Measurements from ENCODE around the gene SAE1. TPM values are rescaled to one million over a fixed set of nuclear protein-coding genes. Genes with fewer than 3 reads are reported as not detected.
A peak's percentile ranks its signal among the peaks of the same experiment; 100 is the strongest.

The SAE1 gene
- polyA plus RNA-seq, 2 of the 4 experiments (the other 2 are of a cell fraction), result 206 to 249 TPM

- Histone ChIP-seq H3K4me1 (peaks cover 15% of the 10 kb centered on the region), H3K9me3 (no peaks in the 10 kb centered on the region), H3K4me3 (no peak overlapping the region), H3K4me2 (no peak overlapping the region), H3K27ac (0 out of 6 replicates have a peak overlapping the region, but pooled peaks of 1 of the 2 experiments have one; percentile 3)
- TF ChIP-seq SMC3 (IDR thresholded peaks at IDR 0.05) (no peak), HEYL (CRISPR knock-in tag; IDR thresholded peaks at IDR 0.05) (no peak), EHMT2 (IDR thresholded peaks at IDR 0.05; ENCODE audit: low read depth) (no peak), RARB (CRISPR knock-in tag; IDR thresholded peaks at IDR 0.05) (no peak)
- CTCF ChIA-PET, result interaction anchor here (0.5 to 26.9 kb wide), 3 partner anchors 58 to 92 kb away, joined by 4 to 364 read pairs (median 76); no protein-coding TSS in a partner anchor
- DNase-seq (ENCODE audit: low read depth in 1 of 2, low spot score in 1 of 2) (no peak), ATAC-seq (no peak), FAIRE-seq (no peak)
- POLR2A ChIA-PET, result no interaction called here
- 90% methylated on average over 2 of the region's 2 CpGs for WGBS (ENCODE audit: missing lambda C conversion rate)
Measured at GRCh38 chr19:47153266-47153665, 22.6 kb downstream of the SAE1 start.

DNA sequence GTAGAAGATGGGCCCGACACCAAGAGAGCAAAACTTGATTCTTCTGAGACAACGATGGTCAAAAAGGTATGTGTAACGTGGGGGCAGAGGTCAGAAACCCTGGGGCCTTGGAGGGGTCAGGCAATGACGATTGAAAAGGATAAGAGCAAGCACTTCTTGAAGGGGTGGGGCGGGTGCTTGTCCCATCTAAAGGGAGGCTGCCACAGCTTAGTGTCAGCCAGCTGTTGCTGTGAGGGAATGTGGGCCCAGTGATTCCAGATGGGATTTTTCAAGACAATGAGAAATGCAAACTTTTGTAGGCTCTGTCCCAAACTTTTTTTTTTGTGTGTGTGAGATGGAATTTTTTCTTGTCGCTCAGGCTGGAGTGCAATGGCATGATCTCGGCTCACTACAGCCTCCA is 24.5 kb downstream of the SAE1 start:
- Histone ChIP-seq H3K9me3 (no peaks in the 10 kb centered on the region), H3K4me2 (no peak overlapping the region), H3K4me3 (no peak overlapping the region), H3K4me1 (peaks cover 29% of the 10 kb centered on the region), H3K27ac (no peak overlapping the region)
- CTCF ChIA-PET, result interaction anchor here (1.0 to 26.9 kb wide), 9 partner anchors 9 to 329 kb away, joined by 3 to 364 read pairs (median 9); partner anchors contain the start of gene KPTN
- TF ChIP-seq KDM5A (IDR thresholded peaks at IDR 0.05) (no peak), NFE2L2 (conservative IDR thresholded peaks at IDR 0.05; ENCODE audit: low read length) (no peak), RAD21 (conservative IDR thresholded peaks at IDR 0.05 in 1 of 2, IDR thresholded peaks at IDR 0.05 in 1 of 2) (no peak), MAX (IDR thresholded peaks at IDR 0.05) (no peak), POLR2A (IDR thresholded peaks at IDR 0.05; ENCODE audit: low read length) (no peak), KDM1A (IDR thresholded peaks at IDR 0.05; ENCODE audit: low read depth) (no peak), POLR2AphosphoS2 (conservative IDR thresholded peaks at IDR 0.05; ENCODE audit: low read length) (no peak), RARB (CRISPR knock-in tag; IDR thresholded peaks at IDR 0.05) (no peak), CTCF (IDR thresholded peaks at IDR 0.05) (no peak), RCOR1 (IDR thresholded peaks at IDR 0.05; ENCODE audit: low read depth, low read length) (no peak), FOSB (CRISPR knock-in tag; IDR thresholded peaks at IDR 0.05) (no peak), PBX3 (IDR thresholded peaks at IDR 0.05) (no peak), EHF (CRISPR knock-in tag; IDR thresholded peaks at IDR 0.05) (no peak), ELK1 (IDR thresholded peaks at IDR 0.05; ENCODE audit: low read depth, low read length) (no peak), TFCP2L1 (CRISPR knock-in tag; IDR thresholded peaks at IDR 0.05) (no peak), EHMT2 (IDR thresholded peaks at IDR 0.05; ENCODE audit: low read depth) (no peak), HMGXB4 (CRISPR knock-in tag; IDR thresholded peaks at IDR 0.05; ENCODE audit: borderline replicate concordance) (no peak), ZC3H11A (IDR thresholded peaks at IDR 0.05) (no peak), JUN (IDR thresholded peaks at IDR 0.05) (no peak), HDAC2 (IDR thresholded peaks at IDR 0.05) (no peak)
- POLR2A ChIA-PET, result no interaction called here
- DNase-seq (ENCODE audit: low read depth in 1 of 2, low spot score in 1 of 2), result no peak
- ATAC-seq, result no peak
- FAIRE-seq, result no peak
- WGBS (ENCODE audit: missing lambda C conversion rate), result 90% methylated on average over 7 of the region's 7 CpGs
